ENCODE data around the gene MYH1.

Gene MYH1

DNA sequence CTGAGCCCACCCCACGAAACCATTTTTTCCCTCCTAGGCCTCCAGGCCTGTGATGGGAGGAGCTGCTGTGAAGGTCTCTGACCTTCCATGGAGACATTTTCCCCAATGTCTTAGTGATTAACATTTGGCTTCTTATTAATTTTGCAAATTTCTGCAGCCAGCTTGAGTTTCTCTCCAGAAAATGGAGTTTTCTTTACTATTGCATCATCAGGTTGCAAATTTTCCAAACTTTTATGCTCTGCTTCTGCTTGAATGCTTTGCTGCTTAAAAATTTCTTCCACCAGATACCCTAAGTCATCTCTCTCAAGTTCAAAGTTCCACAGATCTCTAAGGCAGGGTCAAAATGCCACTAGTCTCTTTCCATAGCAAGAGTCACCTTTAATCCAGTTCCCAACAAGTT is 36.1 kb downstream of the MYH1 start:
- DNase-seq (ENCODE audit: low spot score): no peak

DNA sequence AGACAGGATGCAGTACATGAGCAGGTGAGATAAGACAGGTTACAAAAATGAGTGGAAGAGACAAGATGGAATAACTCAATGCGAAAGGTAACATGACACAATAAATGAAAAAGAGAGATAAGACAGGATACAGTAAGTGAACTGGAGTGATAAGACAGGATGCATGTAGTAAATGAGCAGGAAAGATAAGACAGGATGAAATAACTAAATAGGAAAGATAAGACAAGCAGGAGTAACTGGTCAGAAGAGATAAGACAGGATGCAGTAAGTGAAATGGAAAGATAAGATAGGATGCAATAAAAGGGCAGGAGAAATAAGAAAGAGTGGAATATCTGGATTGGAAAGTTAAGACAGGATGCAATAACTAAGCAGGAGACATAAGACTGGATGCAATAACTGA is 40.6 kb downstream of the MYH1 start:
- no peak for DNase-seq (ENCODE audit: low spot score)

- DNase-seq (ENCODE audit: low spot score): no peak
Observed at GRCh38 chr17:10474536-10474935, 43.8 kb downstream of the MYH1 start.

GRCh38 chr17:10471858-10472257 is 46.5 kb downstream of the MYH1 start:
- no peak for DNase-seq (ENCODE audit: low spot score)

GRCh38 chr17:10469459-10469858 is 48.9 kb downstream of the MYH1 start, which contains the start of gene MYH4:
Gene MYH4, minus strand, starts transcription at chr17:10469559. Its CDS starts 2,814 bp downstream, at chr17:10466745.
- no peak for DNase-seq (ENCODE audit: low spot score)

GRCh38 chr17:10463402-10463801 is 54.9 kb downstream of the MYH1 start:
- no peak for DNase-seq (ENCODE audit: low spot score)

- no peak for DNase-seq (ENCODE audit: low spot score)
Observed at GRCh38 chr17:10460062-10460461, 58.3 kb downstream of the MYH1 start.

DNA sequence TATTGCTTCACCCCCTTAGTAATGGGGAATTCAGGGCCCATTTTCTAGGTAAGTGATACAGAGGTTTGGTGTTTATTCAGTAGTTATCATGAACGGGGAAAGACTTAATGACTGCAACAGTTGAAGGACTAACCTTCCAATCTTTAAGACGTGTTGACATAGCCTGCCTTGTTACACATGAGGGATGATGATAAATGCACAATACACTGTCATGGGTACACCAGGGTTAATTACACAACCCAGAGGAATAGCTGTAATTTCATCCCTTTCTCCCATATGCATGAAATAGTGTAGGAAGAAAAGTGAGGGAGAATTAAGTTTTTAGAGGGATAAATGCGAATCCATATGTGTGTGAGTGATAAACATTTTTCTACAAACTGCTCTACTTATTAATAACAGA is 59.6 kb downstream of the MYH1 start:
- no peak for DNase-seq (ENCODE audit: low spot score)

GRCh38 chr17:10457952-10458351 is 60.4 kb downstream of the MYH1 start:
- no peak for DNase-seq (ENCODE audit: low spot score)

DNA sequence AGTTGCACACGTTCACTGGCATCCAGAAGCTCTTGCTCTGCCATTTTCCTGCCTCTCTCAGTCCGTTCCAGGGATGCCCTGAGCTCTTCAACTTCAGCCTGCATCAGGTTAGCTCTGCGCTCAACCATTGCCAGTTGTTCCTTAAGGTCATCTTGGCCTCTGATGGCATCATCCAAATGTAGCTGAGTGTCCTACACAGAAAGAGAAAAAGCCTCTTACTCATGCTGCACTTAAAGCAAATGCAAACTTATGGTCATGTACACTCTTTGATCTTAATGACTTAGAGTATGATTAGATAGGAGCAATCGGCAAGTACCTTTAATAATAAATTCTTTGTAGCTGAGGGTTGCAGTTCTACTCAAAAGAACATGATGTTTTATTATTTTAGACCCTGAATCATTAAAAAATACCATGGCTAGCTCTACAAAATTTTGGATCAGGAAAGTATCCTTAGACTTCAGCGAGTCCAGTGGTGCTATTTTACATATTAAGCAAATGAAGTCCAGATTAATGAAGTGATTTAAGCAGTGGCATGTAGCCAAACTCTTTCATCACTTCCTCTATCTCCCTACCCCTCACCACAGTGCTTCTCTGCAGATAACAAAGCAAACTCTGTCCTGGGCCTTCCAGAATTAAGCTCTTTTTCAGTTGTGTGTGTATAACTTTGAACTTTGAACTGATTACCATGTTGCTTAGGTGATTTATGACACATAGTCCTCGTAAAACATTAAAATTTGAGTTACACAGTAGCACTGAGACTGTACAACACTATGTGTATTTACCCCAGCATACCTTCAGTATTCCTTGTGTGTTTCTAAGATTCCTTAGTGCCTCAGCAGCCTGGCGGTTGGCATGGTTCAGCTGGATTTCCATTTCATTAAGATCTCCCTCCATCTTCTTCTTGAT is 71.1 kb downstream of the MYH1 start:
- DNase-seq (ENCODE audit: low spot score): no peak
